Psoas muscle (tissue), 8 donors: ENCODE results near the gene ASAP2. TPM values are rescaled to one million over a fixed set of nuclear protein-coding genes. Genes with fewer than 3 reads are reported as not detected.

Experiments
- ATAC-seq, 4 donors: fragments of 200-7000 bp; cut with Tn5 transposase; one replicate each; pipeline ENCODE4 v1.9.1; 2020; ENCODE audit warnings: moderate library complexity in 3 of 4, mild to moderate bottlenecking in 2 of 4
- DNase-seq, 2 donors: peaks; one replicate each; pipeline ENCODE4 v3.0.0-alpha.2; 2020
- H3K27ac ChIP-seq: fragments of 200-600 bp; one replicate; pipeline ENCODE4 v1.8.0; 2022
- H3K27me3 ChIP-seq, 3 donors: fragments of 200-600 bp in 1 of 3; one replicate each; pipeline versions ENCODE4 v1.6.1 to v1.8.0; 2013 to 2022; ENCODE audit warnings: low read length in 2 of 3, mild to moderate bottlenecking in 2 of 3, moderate library complexity in 1 of 3; ENCODE audit not compliant: insufficient read depth in 3 of 3
- H3K36me3 ChIP-seq, 2 donors: fragments of 200-600 bp in 1 of 2; one replicate each; pipeline versions ENCODE4 v1.6.1 to v1.8.0; 2013 to 2022; ENCODE audit warnings: low read depth in 1 of 2, mild to moderate bottlenecking in 1 of 2, moderate library complexity in 1 of 2; ENCODE audit not compliant: insufficient read depth in 1 of 2
- H3K4me1 ChIP-seq: fragments of 200-600 bp; one replicate; pipeline ENCODE4 v1.8.0; 2022
- H3K4me3 ChIP-seq: fragments of 200-600 bp; one replicate; pipeline ENCODE4 v1.8.0; 2022; ENCODE audit warnings: mild to moderate bottlenecking
- H3K9me3 ChIP-seq: fragments of 200-600 bp; one replicate; pipeline ENCODE4 v1.8.0; 2022
- WGBS, 3 donors: extraction: QIAGEN DNeasy Blood & Tissue Kit; methylation state at CpG; one replicate each; pipeline versions ENCODE4 v1.1.6 to v1.1.7; 2013; 5-methylcytosine and 5-hydroxymethylcytosine counted together
- intact Hi-C, 2 donors: fragments of 100-400 bp; cut with DNase I; formaldehyde crosslinking; loops; one replicate each; pipeline versions ENCODE4 v1.11.0 to v1.14.2; 2022
- polyA plus RNA-seq, 3 donors: library from polyadenylated mRNA; stranded (reverse); fragments of 200-250 nt; gene quantifications; one replicate each; pipeline ENCODE4 v1.2.3, GENCODE V29; 2013
- total RNA-seq, 4 donors: library from RNA; stranded (reverse); fragmentation: NEBNext Ultra II Directional in 2 of 4; extraction: Animal tissue kit (Norgen Biotek cat#: 25700) in 2 of 4; gene quantifications; one replicate each; pipeline versions ENCODE4 v1.2.1 to v1.2.4, GENCODE V29; 2021 to 2023
- TF ChIP-seq, protein P1 (sequence below): fragments of 200-600 bp; IDR thresholded peaks from one replicate; pipeline ENCODE4 v1.8.0; 2022; ENCODE audit warnings: antibody characterized with exemption
- donor health status: healthy with polysubstance abuse.
- donor health status: DM: no; HTN: no; CAD: no; lungs with moderate emphysema.
- donor health status: Bipolar disorder and iron deficiency.
- donor health status: healthy.
- donor health status: DM: yes; HTN: yes; CAD: no.
- donor health status: DM: no; HTN: no; CAD: no.
- donor health status: DM: no; HTN: no; CAD: no.
- donor health status: DM: yes; HTN: yes; CAD: no.

Gene ASAP2
- total and polyA plus RNA-seq, 7 donors, result 1.6 to 9.0 (median 3.3) TPM

GRCh38 chr2:9441556-9441955, 234.9 kb downstream of the ASAP2 start:
- TF ChIP-seq, protein P1, sequence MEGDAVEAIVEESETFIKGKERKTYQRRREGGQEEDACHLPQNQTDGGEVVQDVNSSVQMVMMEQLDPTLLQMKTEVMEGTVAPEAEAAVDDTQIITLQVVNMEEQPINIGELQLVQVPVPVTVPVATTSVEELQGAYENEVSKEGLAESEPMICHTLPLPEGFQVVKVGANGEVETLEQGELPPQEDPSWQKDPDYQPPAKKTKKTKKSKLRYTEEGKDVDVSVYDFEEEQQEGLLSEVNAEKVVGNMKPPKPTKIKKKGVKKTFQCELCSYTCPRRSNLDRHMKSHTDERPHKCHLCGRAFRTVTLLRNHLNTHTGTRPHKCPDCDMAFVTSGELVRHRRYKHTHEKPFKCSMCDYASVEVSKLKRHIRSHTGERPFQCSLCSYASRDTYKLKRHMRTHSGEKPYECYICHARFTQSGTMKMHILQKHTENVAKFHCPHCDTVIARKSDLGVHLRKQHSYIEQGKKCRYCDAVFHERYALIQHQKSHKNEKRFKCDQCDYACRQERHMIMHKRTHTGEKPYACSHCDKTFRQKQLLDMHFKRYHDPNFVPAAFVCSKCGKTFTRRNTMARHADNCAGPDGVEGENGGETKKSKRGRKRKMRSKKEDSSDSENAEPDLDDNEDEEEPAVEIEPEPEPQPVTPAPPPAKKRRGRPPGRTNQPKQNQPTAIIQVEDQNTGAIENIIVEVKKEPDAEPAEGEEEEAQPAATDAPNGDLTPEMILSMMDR, result no peak
- Histone ChIP-seq H3K27ac (no peak overlapping the region), H3K4me1 (no peaks in the 10 kb centered on the region), H3K36me3 (peaks cover 7 to 97% of the 10 kb centered on the region in 2 donors), H3K27me3 (no peaks in the 10 kb centered on the region), H3K4me3 (no peak overlapping the region), H3K9me3 (no peaks in the 10 kb centered on the region)
- no peak for DNase-seq
- intact Hi-C loops, result no loop called here
- WGBS, 3 donors, result 48 to 72% (median 65%) methylated on average over 3 of the region's 3 CpGs
- ATAC-seq, result no peak

DNA sequence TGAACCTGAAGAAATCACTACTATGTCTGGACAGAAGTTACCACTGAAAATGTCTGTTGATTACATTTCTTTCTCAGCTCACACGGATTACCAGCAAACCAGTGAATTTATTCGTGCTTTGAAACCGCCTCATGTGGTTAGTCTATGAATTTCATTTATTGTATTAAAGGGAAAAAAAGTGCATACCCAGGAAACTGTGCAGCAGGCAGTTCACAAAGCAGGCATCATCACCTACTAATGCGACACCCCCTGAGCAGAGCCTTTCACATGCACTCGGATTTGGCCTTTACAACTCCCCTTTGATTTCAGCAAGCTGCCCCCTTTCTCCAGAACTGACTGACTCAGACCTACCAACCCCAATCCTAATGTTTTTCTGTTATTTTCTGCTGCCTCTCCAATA, 236.9 kb downstream of the ASAP2 start:
- H3K9me3 ChIP-seq, result no peaks in the 10 kb centered on the region
- ATAC-seq (no peak), DNase-seq (no peak)
- no peaks in the 10 kb centered on the region for H3K27me3 ChIP-seq
- TF ChIP-seq, protein P1, result no peak
- H3K27ac ChIP-seq, result no peak overlapping the region
- no peak overlapping the region for H3K4me3 ChIP-seq
- peaks cover 7 to 95% of the 10 kb centered on the region in 2 donors for H3K36me3 ChIP-seq
- intact Hi-C loops, result no loop called here
- WGBS, 3 donors, result 88 to 91% (median 88%) methylated on average over 5 of the region's 5 CpGs
- no peaks in the 10 kb centered on the region for H3K4me1 ChIP-seq

GRCh38 chr2:9445089-9445488, 238.5 kb downstream of the ASAP2 start:
- Histone ChIP-seq H3K4me1 (no peaks in the 10 kb centered on the region), H3K27me3 (no peaks in the 10 kb centered on the region), H3K4me3 (no peak overlapping the region), H3K36me3 (peaks cover 7 to 95% of the 10 kb centered on the region in 2 donors), H3K27ac (no peak overlapping the region), H3K9me3 (no peaks in the 10 kb centered on the region)
- ATAC-seq, result no peak
- DNase-seq, result no peak
- TF ChIP-seq, protein P1, result no peak
- intact Hi-C loops, result no loop called here
- WGBS, 3 donors, result 89 to 92% (median 89%) methylated on average over 7 of the region's 7 CpGs

- intact Hi-C loops, result no loop called here
- Histone ChIP-seq H3K36me3 (peaks cover 0 to 84% of the 10 kb centered on the region in 2 donors), H3K9me3 (no peaks in the 10 kb centered on the region), H3K4me1 (no peaks in the 10 kb centered on the region), H3K4me3 (no peak overlapping the region), H3K27ac (no peak overlapping the region), H3K27me3 (no peaks in the 10 kb centered on the region)
- WGBS, 3 donors, result 98 to 100% (median 100%) methylated on average over 1 of the region's 1 CpG
- DNase-seq, result no peak
- TF ChIP-seq, protein P1, result no peak
- ATAC-seq, result no peak
Measured at GRCh38 chr2:9451231-9451630, 244.6 kb downstream of the ASAP2 start.

Other genes with a start within 250 kb of the ASAP2 start
- 1 to 10 TPM in 3 of 4 donors, under 1 TPM in 1; 0.76 to 3.5 (median 2.3) TPM for gene MBOAT2, start 203.1 kb upstream of the ASAP2 start, total RNA-seq
- gene MBOAT2, start 203.1 kb upstream of the ASAP2 start, polyA plus RNA-seq, result under 1 TPM; 0.11 to 0.83 (median 0.31) TPM
- gene ITGB1BP1, start 216.7 kb downstream of the ASAP2 start, total RNA-seq, result 100 to 1,000 TPM in 1 of 4 donors, 10 to 100 TPM in 3; 47.5 to 138 (median 69.2) TPM
- gene ITGB1BP1, start 216.7 kb downstream of the ASAP2 start, polyA plus RNA-seq, result 100 to 1,000 TPM in 1 of 3 donors, 10 to 100 TPM in 2; 74.1 to 116 (median 94.9) TPM
- gene CPSF3, start 216.8 kb downstream of the ASAP2 start, total RNA-seq, result 10 to 100 TPM; 14.4 to 21.8 (median 17.8) TPM
- gene CPSF3, start 216.8 kb downstream of the ASAP2 start, polyA plus RNA-seq, result 10 to 100 TPM; 11.3 to 21.7 (median 19.3) TPM